ENCODE data around the gene CFB.

GRCh38 chr6:31947070-31947675 lies 1.3 kb downstream of the CFB start:
- TF ChIP-seq CTCF (conservative IDR thresholded peaks at IDR 0.05; ENCODE audit: low read length) (no peak), EZH2phosphoT487 (IDR thresholded peaks at IDR 0.05; ENCODE audit: borderline replicate concordance) (no peak)

Data from Loucy (cell line).